Measurements from ENCODE around the gene ANXA10.
"Not testable (repeated sequence)": the region's sequence is repeated elsewhere in the genome, so short reads cannot be mapped to it uniquely, and the experiment has no call there.

The ANXA10 gene

GRCh38 chr4:168129046-168129772, 36.9 kb downstream of the ANXA10 start:
- no peak for TF ChIP-seq CTCF (IDR thresholded peaks at IDR 0.05; ENCODE audit: poor library complexity, severe bottlenecking)
- H3K4me3 ChIP-seq (ENCODE audit: severe bottlenecking), result no peak overlapping the region
- no peak for ATAC-seq (ENCODE audit: low read depth)
- no peaks in the 10 kb centered on the region for H3K36me3 ChIP-seq (ENCODE audit: low read depth)
- no peaks in the 10 kb centered on the region for H3K27me3 ChIP-seq (ENCODE audit: insufficient read depth, poor library complexity, severe bottlenecking)
- DNase-seq (ENCODE audit: low spot score), result no peak
- no peaks in the 10 kb centered on the region for H3K9me3 ChIP-seq (ENCODE audit: severe bottlenecking)
- peaks cover 12% of the 10 kb centered on the region for H3K4me1 ChIP-seq (ENCODE audit: insufficient read depth, poor library complexity, severe bottlenecking)
- H3K27ac ChIP-seq (ENCODE audit: poor library complexity, severe bottlenecking), result no peak overlapping the region

GRCh38 chr4:168129802-168130201, 37.5 kb downstream of the ANXA10 start:
- H3K27me3 ChIP-seq (ENCODE audit: insufficient read depth, poor library complexity, severe bottlenecking), result no peaks in the 10 kb centered on the region
- no peak for ATAC-seq (ENCODE audit: low read depth)
- peaks cover 8% of the 10 kb centered on the region for H3K4me1 ChIP-seq (ENCODE audit: insufficient read depth, poor library complexity, severe bottlenecking)
- H3K36me3 ChIP-seq (ENCODE audit: low read depth), result no peaks in the 10 kb centered on the region
- no peak overlapping the region for H3K27ac ChIP-seq (ENCODE audit: poor library complexity, severe bottlenecking)
- no peak for DNase-seq (ENCODE audit: low spot score)
- H3K9me3 ChIP-seq (ENCODE audit: severe bottlenecking), result no peaks in the 10 kb centered on the region
- no peak overlapping the region for H3K4me3 ChIP-seq (ENCODE audit: severe bottlenecking)
- TF ChIP-seq CTCF (IDR thresholded peaks at IDR 0.05; ENCODE audit: poor library complexity, severe bottlenecking), result no peak

- Histone ChIP-seq H3K9me3 (ENCODE audit: severe bottlenecking) (no peaks in the 10 kb centered on the region), H3K36me3 (ENCODE audit: low read depth) (no peaks in the 10 kb centered on the region), H3K27ac (ENCODE audit: poor library complexity, severe bottlenecking) (no peak overlapping the region), H3K4me3 (ENCODE audit: severe bottlenecking) (no peak overlapping the region), H3K27me3 (ENCODE audit: insufficient read depth, poor library complexity, severe bottlenecking) (no peaks in the 10 kb centered on the region), H3K4me1 (ENCODE audit: insufficient read depth, poor library complexity, severe bottlenecking) (peaks cover 3% of the 10 kb centered on the region)
- no peak for TF ChIP-seq CTCF (IDR thresholded peaks at IDR 0.05; ENCODE audit: poor library complexity, severe bottlenecking)
- DNase-seq (ENCODE audit: low spot score) (no peak), ATAC-seq (ENCODE audit: low read depth) (no peak)
Observed at GRCh38 chr4:168131196-168131595, 38.9 kb downstream of the ANXA10 start.

- Histone ChIP-seq H3K36me3 (ENCODE audit: low read depth) (no peaks in the 10 kb centered on the region), H3K9me3 (ENCODE audit: severe bottlenecking) (no peaks in the 10 kb centered on the region), H3K27ac (ENCODE audit: poor library complexity, severe bottlenecking) (no peak overlapping the region), H3K27me3 (ENCODE audit: insufficient read depth, poor library complexity, severe bottlenecking) (no peaks in the 10 kb centered on the region), H3K4me1 (ENCODE audit: insufficient read depth, poor library complexity, severe bottlenecking) (peaks cover 17% of the 10 kb centered on the region), H3K4me3 (ENCODE audit: severe bottlenecking) (no peak overlapping the region)
- no peak for TF ChIP-seq CTCF (IDR thresholded peaks at IDR 0.05; ENCODE audit: poor library complexity, severe bottlenecking)
- DNase-seq (ENCODE audit: low spot score) (no peak), ATAC-seq (ENCODE audit: low read depth) (no peak)
Observed at GRCh38 chr4:168134651-168135050, 42.3 kb downstream of the ANXA10 start.

GRCh38 chr4:168135860-168136259, 43.5 kb downstream of the ANXA10 start:
- H3K9me3 ChIP-seq (ENCODE audit: severe bottlenecking); DNase-seq (ENCODE audit: low spot score); H3K27me3 ChIP-seq (ENCODE audit: insufficient read depth, poor library complexity, severe bottlenecking); H3K36me3 ChIP-seq (ENCODE audit: low read depth); ATAC-seq (ENCODE audit: low read depth); H3K27ac ChIP-seq (ENCODE audit: poor library complexity, severe bottlenecking); H3K4me3 ChIP-seq (ENCODE audit: severe bottlenecking): not testable (repeated sequence)
- peaks cover 17% of the 10 kb centered on the region for H3K4me1 ChIP-seq (ENCODE audit: insufficient read depth, poor library complexity, severe bottlenecking)

- peaks cover 17% of the 10 kb centered on the region for H3K4me1 ChIP-seq (ENCODE audit: insufficient read depth, poor library complexity, severe bottlenecking)
- ATAC-seq (ENCODE audit: low read depth); H3K36me3 ChIP-seq (ENCODE audit: low read depth); DNase-seq (ENCODE audit: low spot score); H3K27me3 ChIP-seq (ENCODE audit: insufficient read depth, poor library complexity, severe bottlenecking); H3K9me3 ChIP-seq (ENCODE audit: severe bottlenecking); H3K4me3 ChIP-seq (ENCODE audit: severe bottlenecking): not testable (repeated sequence)
- H3K27ac ChIP-seq (ENCODE audit: poor library complexity, severe bottlenecking), result peak overlapping the region; percentile 66
Observed at GRCh38 chr4:168137695-168138094, 45.4 kb downstream of the ANXA10 start.
